Measurements from ENCODE around the gene ZNF653.

The ZNF653 gene

DNA sequence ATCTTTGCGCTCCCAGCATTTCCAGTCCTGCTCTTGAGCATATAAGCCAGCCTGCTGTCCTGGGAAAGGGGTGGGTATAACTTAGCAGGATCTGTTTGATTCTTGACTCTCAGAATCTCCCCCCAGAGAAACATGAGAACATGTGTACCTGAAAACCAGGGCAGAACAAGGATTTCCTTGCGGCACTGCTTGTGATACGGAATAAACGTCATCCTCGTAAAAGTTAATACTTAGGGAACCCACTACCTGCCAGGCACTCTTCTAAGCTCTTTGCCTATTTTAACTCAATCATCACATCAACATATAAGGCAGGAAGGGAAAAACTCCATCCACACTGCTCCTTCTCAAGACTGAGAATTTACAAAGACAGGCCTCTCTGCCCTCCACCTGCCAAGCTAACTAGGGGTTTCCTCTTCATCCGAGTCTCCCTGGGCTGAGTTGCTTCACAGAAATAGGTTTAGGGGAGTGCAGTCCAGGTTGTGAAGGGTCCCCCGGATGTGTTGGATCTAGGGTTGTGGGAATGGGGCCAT, 1.1 kb downstream of the ZNF653 start:
- no peak for DNase-seq (ENCODE audit: low read depth, low spot score)
- peak overlapping the region; percentile 53 for H3K4me3 ChIP-seq (ENCODE audit: low read depth, low read length)
- in situ Hi-C loops (cut with HindIII; ENCODE audit: low sequenced_read_pairs), result no loop called here
- TF ChIP-seq CTCF (IDR thresholded peaks at IDR 0.05; ENCODE audit: low read depth, low read length), result no peak

DNA sequence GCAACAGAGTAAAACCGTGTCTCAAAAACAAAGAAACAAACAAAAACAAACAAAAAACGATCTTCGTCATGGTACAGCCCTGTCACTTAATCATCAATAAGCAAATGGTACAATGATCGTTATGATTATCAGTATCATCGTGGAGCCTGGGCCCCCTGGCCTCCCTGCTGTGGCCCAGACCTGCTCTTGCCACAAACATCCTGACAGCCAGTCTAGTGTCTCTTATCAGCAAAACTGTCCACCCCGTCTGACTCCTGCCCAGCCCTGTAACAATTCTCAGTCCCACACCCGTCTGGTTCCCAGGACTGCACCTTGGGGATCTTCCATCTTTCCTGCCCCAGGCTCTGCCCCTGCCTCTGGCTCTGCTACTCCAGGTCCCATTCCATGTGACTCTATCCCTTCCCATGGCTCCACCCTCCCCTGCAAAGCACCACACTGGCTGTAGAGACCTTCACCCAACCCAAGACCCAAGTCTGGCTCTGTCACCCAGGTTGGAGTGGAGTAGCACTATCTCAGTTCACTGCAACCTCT, 5.7 kb downstream of the ZNF653 start:
- DNase-seq (ENCODE audit: low read depth, low spot score), result no peak
- TF ChIP-seq CTCF (IDR thresholded peaks at IDR 0.05; ENCODE audit: low read depth, low read length), result no peak
- H3K4me3 ChIP-seq (ENCODE audit: low read depth, low read length), result no peak overlapping the region
- in situ Hi-C loops (cut with HindIII; ENCODE audit: low sequenced_read_pairs), result no loop called here

- H3K4me3 ChIP-seq (ENCODE audit: low read depth, low read length), result no peak overlapping the region
- in situ Hi-C loops (cut with HindIII; ENCODE audit: low sequenced_read_pairs), result no loop called here
- DNase-seq (ENCODE audit: low read depth, low spot score), result no peak
- TF ChIP-seq CTCF (IDR thresholded peaks at IDR 0.05; ENCODE audit: low read depth, low read length), result no peak
Measured at GRCh38 chr19:11499220-11499726, 6.4 kb downstream of the ZNF653 start.

GRCh38 chr19:11496391-11497163, 9.1 kb downstream of the ZNF653 start:
- in situ Hi-C loops (cut with HindIII; ENCODE audit: low sequenced_read_pairs), result no loop called here
- peak; percentile 75 for DNase-seq (ENCODE audit: low read depth, low spot score)
- no peak overlapping the region for H3K4me3 ChIP-seq (ENCODE audit: low read depth, low read length)

DNA sequence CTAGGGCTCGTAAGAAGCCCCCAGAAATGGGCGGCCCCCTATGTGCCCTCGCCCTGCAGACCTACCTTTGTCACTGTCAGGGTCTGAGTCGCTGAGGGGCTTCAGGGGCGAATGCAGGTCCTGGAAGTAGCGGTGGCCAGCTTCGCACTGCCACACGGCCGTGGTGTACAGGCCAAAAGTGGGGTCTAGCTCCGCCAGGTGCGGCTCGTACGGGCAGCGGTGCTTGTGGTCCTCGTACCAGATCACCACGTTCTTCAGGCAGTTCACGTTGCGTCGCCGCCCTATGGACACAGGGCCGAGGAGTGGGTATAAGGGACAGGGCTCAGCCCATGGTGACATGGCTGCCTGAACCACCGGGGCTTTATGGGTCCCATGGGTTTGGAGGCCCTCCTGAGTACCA, 9.8 kb downstream of the ZNF653 start:
- no peak for DNase-seq (ENCODE audit: low read depth, low spot score)
- TF ChIP-seq CTCF (IDR thresholded peaks at IDR 0.05; ENCODE audit: low read depth, low read length), result no peak
- H3K4me3 ChIP-seq (ENCODE audit: low read depth, low read length), result no peak overlapping the region
- in situ Hi-C loops (cut with HindIII; ENCODE audit: low sequenced_read_pairs), result no loop called here

More at GRCh38 chr19:11496391-11497163, 9.1 kb downstream of the ZNF653 start:
- TF ChIP-seq CTCF (IDR thresholded peaks at IDR 0.05; ENCODE audit: low read depth, low read length), result peak; percentile 84

DNA sequence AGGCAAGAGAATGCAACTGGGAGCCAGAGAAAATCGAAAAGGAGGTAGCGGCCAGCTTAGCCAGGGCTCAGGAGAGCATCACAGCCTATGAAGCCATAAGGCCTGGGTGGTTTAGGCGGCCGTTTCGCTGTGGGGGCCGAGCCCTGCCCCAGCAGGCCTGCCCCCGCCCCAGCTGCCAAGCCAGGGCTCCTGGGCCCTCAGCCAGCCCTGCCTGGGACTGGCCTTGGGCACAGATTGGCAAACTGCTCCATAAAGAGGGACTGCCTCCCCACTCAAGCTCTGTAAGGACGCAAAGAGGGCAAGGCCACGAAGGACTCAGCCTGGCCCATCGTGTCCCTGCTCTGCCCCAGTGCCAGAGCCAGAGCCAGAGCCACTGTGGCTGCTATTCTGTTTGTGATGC, 10.2 kb downstream of the ZNF653 start:
- no peak overlapping the region for H3K4me3 ChIP-seq (ENCODE audit: low read depth, low read length)
- DNase-seq (ENCODE audit: low read depth, low spot score), result no peak
- in situ Hi-C loops (cut with HindIII; ENCODE audit: low sequenced_read_pairs), result no loop called here
- no peak for TF ChIP-seq CTCF (IDR thresholded peaks at IDR 0.05; ENCODE audit: low read depth, low read length)
